Mesenchymal stem cell (in vitro differentiated cells and primary cell): ENCODE results near the gene TNNI3K.

Experiments
- DNase-seq: peaks from one replicate; pipeline ENCODE4 v3.0.0-alpha.2; 2013
- H2AFZ ChIP-seq: one replicate; pipeline ENCODE4 v1.6.1; 2013; ENCODE audit warnings: low read depth, mild to moderate bottlenecking, control low read depth, inconsistent platforms, low read length, moderate library complexity
- H2AK5ac ChIP-seq: 2 replicates; pipeline ENCODE4 v1.6.1; 2013; ENCODE audit warnings: low read length, moderate library complexity, mild to moderate bottlenecking, inconsistent platforms; ENCODE audit not compliant: severe bottlenecking
- H2BK120ac ChIP-seq: one replicate; pipeline ENCODE4 v1.6.1; 2013; ENCODE audit warnings: low read depth, mild to moderate bottlenecking, inconsistent platforms, low read length, moderate library complexity
- H2BK12ac ChIP-seq, 2 experiments: one replicate each; pipeline ENCODE4 v1.6.1; 2013; ENCODE audit warnings: inconsistent platforms in 2 of 2, low read length in 2 of 2, mild to moderate bottlenecking in 2 of 2, moderate library complexity in 2 of 2, control low read depth in 1 of 2
- H2BK15ac ChIP-seq: one replicate; pipeline ENCODE4 v1.6.1; 2013; ENCODE audit warnings: mild to moderate bottlenecking, low read depth, inconsistent platforms; ENCODE audit not compliant: poor library complexity, severe bottlenecking
- H2BK5ac ChIP-seq: 2 replicates; pipeline ENCODE4 v1.6.1; 2013; ENCODE audit warnings: low read depth, mild to moderate bottlenecking, low read length, control low read depth, inconsistent platforms; ENCODE audit not compliant: poor library complexity, severe bottlenecking
- H3K14ac ChIP-seq, 2 experiments: one replicate each; pipeline ENCODE4 v1.6.1; 2013; ENCODE audit warnings: inconsistent platforms in 2 of 2, low read length in 2 of 2, control low read depth in 1 of 2, mild to moderate bottlenecking in 1 of 2, moderate library complexity in 1 of 2
- H3K18ac ChIP-seq, 2 experiments: one replicate each; pipeline ENCODE4 v1.6.1; 2013; ENCODE audit warnings: inconsistent platforms in 2 of 2, low read length in 2 of 2, control low read depth in 1 of 2, low read depth in 1 of 2, mild to moderate bottlenecking in 1 of 2
- H3K23ac ChIP-seq, 2 experiments: one replicate each; pipeline ENCODE4 v1.6.1; 2013; ENCODE audit warnings: inconsistent platforms in 2 of 2, low read length in 2 of 2, mild to moderate bottlenecking in 2 of 2, moderate library complexity in 2 of 2, control low read depth in 1 of 2
- H3K27ac ChIP-seq: 2 replicates; pipeline ENCODE4 v1.5.1; 2013; ENCODE audit warnings: mild to moderate bottlenecking, moderate library complexity, low read length, control low read depth, inconsistent platforms; ENCODE audit not compliant: poor library complexity, severe bottlenecking
- H3K27me3 ChIP-seq, 2 experiments: 2 replicates each; pipeline versions ENCODE4 v1.6.1 to v1.7.0; 2013; ENCODE audit warnings: low read length in 2 of 2, mild to moderate bottlenecking in 2 of 2, moderate library complexity in 2 of 2, control low read depth in 1 of 2, inconsistent platforms in 1 of 2; ENCODE audit not compliant: control insufficient read depth in 1 of 2, insufficient read depth in 1 of 2
- H3K36me3 ChIP-seq, 2 experiments: 2 replicates each; pipeline versions ENCODE4 v1.6.1 to v1.7.0; 2013; ENCODE audit warnings: low read length in 2 of 2, control low read depth in 1 of 2, inconsistent platforms in 1 of 2, low read depth in 1 of 2, mild to moderate bottlenecking in 1 of 2; ENCODE audit not compliant: insufficient read depth in 2 of 2, control insufficient read depth in 1 of 2
- H3K4ac ChIP-seq, 2 experiments: one replicate each; pipeline ENCODE4 v1.6.1; 2013; ENCODE audit warnings: inconsistent platforms in 2 of 2, low read length in 2 of 2, mild to moderate bottlenecking in 2 of 2, moderate library complexity in 2 of 2, control low read depth in 1 of 2, low read depth in 1 of 2
- H3K4me1 ChIP-seq: 2 replicates; pipeline ENCODE4 v1.6.1; 2013; ENCODE audit warnings: low read depth, low read length, control low read depth; ENCODE audit not compliant: control insufficient read depth, insufficient read depth
- H3K4me2 ChIP-seq: 2 replicates; pipeline ENCODE4 v1.6.1; 2013; ENCODE audit warnings: low read length, mild to moderate bottlenecking, inconsistent platforms; ENCODE audit not compliant: poor library complexity, severe bottlenecking
- H3K4me3 ChIP-seq, 2 experiments: 2 replicates each; pipeline versions ENCODE4 v1.5.1 to v1.7.0; 2013; ENCODE audit warnings: low read length in 2 of 2, mild to moderate bottlenecking in 2 of 2, control low read depth in 1 of 2, low read depth in 1 of 2; ENCODE audit not compliant: insufficient read depth in 1 of 2
- H3K79me1 ChIP-seq: replicated peaks from 2 replicates; pipeline ENCODE4 v1.6.1; 2013; ENCODE audit warnings: mild to moderate bottlenecking, control low read depth, low read length, inconsistent platforms; ENCODE audit not compliant: poor library complexity, severe bottlenecking
- H3K9ac ChIP-seq: 2 replicates; pipeline ENCODE4 v1.7.0; 2013; ENCODE audit warnings: mild to moderate bottlenecking, low read length, moderate library complexity
- H3K9me3 ChIP-seq: 2 replicates; pipeline ENCODE4 v1.7.0; 2013; ENCODE audit warnings: mild to moderate bottlenecking, low read length; ENCODE audit not compliant: control insufficient read depth
- H4K8ac ChIP-seq: one replicate; pipeline ENCODE4 v1.6.1; 2013; ENCODE audit warnings: inconsistent platforms, mild to moderate bottlenecking, low read length, moderate library complexity
- H4K91ac ChIP-seq: one replicate; pipeline ENCODE4 v1.6.1; 2013; ENCODE audit warnings: mild to moderate bottlenecking, low read length, inconsistent platforms
- WGBS: methylation state at CpG from one replicate; pipeline ENCODE4 v1.1.7; 2013; ENCODE audit warnings: mixed read lengths; 5-methylcytosine and 5-hydroxymethylcytosine counted together

The TNNI3K gene

DNA sequence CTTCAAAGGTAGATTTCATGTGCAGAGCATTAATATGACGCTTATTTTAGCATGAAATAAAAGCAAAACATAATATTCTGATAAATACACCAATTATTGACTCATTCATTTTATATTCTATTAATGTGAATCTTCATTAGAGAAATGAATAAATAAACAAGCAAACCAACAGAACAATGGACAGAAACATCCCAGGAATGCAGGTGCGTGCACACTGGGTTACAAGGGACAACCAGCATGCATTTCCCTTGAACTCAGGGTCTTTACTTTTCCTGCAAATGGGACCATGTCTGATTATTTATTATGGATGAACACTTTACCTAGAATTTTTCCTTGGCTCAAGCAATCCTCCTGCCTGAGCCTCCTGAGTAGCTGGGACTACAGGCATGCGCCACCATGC lies 263.7 kb downstream of the TNNI3K start:
- Histone ChIP-seq H3K14ac (no peak overlapping the region), H2BK15ac (no peak overlapping the region), H3K23ac (no peak overlapping the region), H3K4me2 (no peak overlapping the region), H2BK120ac (no peak overlapping the region), H3K36me3 (no peaks in the 10 kb centered on the region), H3K4ac (no peak overlapping the region), H3K79me1 (no peaks in the 10 kb centered on the region), H3K4me1 (no peaks in the 10 kb centered on the region), H4K8ac (no peak overlapping the region), H3K18ac (no peak overlapping the region), H3K27me3 (no peaks in the 10 kb centered on the region), H2BK12ac (no peak overlapping the region), H4K91ac (no peak overlapping the region), H2AK5ac (no peak overlapping the region), H3K9me3 (no peaks in the 10 kb centered on the region), H3K9ac (no peak overlapping the region), H2AFZ (no peak overlapping the region), H3K27ac (no peak overlapping the region), H3K4me3 (no peak overlapping the region), H2BK5ac (no peak overlapping the region)
- no peak for DNase-seq
- no CpG with 5 or more reads among the region's 3 CpGs for WGBS

DNA sequence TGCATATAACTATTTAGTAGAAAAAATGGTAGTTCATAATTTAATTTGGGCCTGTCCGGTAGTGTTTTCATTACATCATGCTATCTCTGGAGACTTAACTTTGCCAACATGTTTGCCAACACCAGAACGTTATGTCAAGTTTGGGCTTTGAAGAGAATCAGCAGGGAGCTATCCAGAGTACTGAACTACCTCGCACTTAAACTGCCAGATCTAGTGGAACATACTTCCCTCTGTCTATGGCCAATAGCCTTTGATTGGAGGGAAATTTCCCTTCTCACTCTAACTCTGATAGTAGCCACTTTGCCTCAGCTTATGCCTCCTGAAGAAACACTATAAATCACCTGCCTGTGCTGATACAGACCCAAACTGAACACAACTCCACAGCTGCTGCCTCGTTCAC lies 267.2 kb downstream of the TNNI3K start:
- Histone ChIP-seq H3K9me3 (no peaks in the 10 kb centered on the region), H2BK12ac (no peak overlapping the region), H3K4me3 (no peak overlapping the region), H3K4me2 (no peak overlapping the region), H3K14ac (no peak overlapping the region), H3K27ac (no peak overlapping the region), H3K4ac (no peak overlapping the region), H3K36me3 (no peaks in the 10 kb centered on the region), H2AK5ac (no peak overlapping the region), H3K9ac (no peak overlapping the region), H2AFZ (no peak overlapping the region), H4K8ac (no peak overlapping the region), H2BK5ac (no peak overlapping the region), H4K91ac (no peak overlapping the region), H3K79me1 (no peaks in the 10 kb centered on the region), H2BK120ac (no peak overlapping the region), H3K4me1 (no peaks in the 10 kb centered on the region), H2BK15ac (no peak overlapping the region), H3K18ac (no peak overlapping the region), H3K27me3 (no peaks in the 10 kb centered on the region), H3K23ac (no peak overlapping the region)
- 46% methylated on average over 4 of the region's 4 CpGs for WGBS
- DNase-seq, result peak; percentile 25

DNA sequence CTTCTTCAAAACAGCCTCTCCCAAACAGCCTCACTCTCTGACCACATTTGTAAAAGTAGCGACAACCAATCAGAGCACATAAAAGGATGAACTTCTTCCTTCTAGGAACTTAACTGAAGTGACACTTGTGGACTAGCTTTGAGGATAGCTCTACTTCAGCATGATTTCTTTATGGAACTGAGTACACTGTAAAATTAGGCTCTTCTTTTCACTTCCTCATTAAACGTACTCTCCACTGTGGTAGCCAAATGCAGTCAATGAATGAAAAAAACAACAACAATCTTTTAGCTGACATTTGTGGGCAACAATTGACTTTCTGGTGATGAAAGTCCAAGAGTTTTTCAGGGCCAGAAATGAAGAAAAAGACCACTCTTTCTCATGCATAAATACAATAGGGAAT lies 267.7 kb downstream of the TNNI3K start:
- Histone ChIP-seq H2BK5ac (no peak overlapping the region), H3K79me1 (no peaks in the 10 kb centered on the region)
- WGBS, result 63% methylated on average over 1 of the region's 2 CpGs

DNA sequence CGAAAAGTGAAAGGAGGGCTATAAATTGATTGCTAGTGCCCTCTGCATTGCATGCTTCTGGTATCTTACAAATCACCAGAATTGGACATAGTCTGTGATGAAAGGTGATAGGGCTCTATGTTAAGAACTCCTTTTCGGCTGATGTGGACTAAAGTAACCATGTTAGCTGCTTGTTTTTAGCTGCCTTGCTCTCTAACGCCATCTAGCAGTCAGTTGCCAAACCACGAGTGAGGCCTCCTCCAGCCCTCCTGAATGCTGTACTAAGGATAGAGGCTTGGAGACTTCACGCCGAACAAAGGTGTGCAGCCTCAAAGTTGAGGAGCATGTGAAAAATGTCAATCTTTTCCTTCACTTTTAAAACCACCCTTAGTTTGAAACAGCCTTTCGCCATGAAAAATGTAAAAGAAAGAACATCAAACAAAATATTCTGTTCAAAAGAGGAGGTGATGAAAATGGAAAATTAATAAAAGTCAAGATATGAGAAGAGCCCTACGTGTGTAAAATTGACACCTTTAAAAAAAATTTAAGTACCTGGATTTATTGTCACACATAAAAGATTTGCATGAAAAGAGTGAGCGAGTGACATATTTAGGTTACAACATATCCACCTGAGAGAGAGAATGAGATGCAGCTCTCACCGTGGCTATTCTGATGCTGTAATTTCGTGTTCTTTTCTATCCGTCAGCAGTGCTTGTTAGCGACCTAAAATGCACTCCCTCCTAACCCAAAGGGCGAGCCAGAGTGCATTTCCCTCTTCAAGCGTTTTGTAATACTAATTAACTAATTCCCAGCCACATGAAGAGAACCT lies 269.1 kb downstream of the TNNI3K start:
- Histone ChIP-seq H3K9ac (no peak overlapping the region), H3K27me3 (no peaks in the 10 kb centered on the region), H3K27ac (no peak overlapping the region), H3K4me2 (no peak overlapping the region), H3K36me3 (no peaks in the 10 kb centered on the region), H2AFZ (no peak overlapping the region), H2BK12ac (no peak overlapping the region), H2BK120ac (no peak overlapping the region), H3K4ac (no peak overlapping the region), H3K4me1 (no peaks in the 10 kb centered on the region), H3K14ac (no peak overlapping the region), H3K9me3 (no peaks in the 10 kb centered on the region), H4K91ac (no peak overlapping the region), H3K18ac (no peak overlapping the region), H4K8ac (no peak overlapping the region), H3K23ac (no peak overlapping the region), H3K79me1 (no peaks in the 10 kb centered on the region), H2AK5ac (no peak overlapping the region), H2BK5ac (no peak overlapping the region), H3K4me3 (no peak overlapping the region), H2BK15ac (no peak overlapping the region)
- DNase-seq, result peak; percentile 36
- 42% methylated on average over 11 of the region's 15 CpGs for WGBS

More for the DNA sequence above, 267.7 kb downstream of the TNNI3K start:
- no peaks in the 10 kb centered on the region for H3K27me3 ChIP-seq
- no peak overlapping the region for H3K23ac ChIP-seq
- DNase-seq, result no peak
- H2AFZ ChIP-seq, result no peak overlapping the region
- H3K4ac ChIP-seq, result no peak overlapping the region
- no peaks in the 10 kb centered on the region for H3K36me3 ChIP-seq
- no peak overlapping the region for H2BK120ac ChIP-seq
- H4K8ac ChIP-seq, result no peak overlapping the region
- H3K4me2 ChIP-seq, result no peak overlapping the region
- no peaks in the 10 kb centered on the region for H3K9me3 ChIP-seq
- no peak overlapping the region for H3K14ac ChIP-seq
- H2AK5ac ChIP-seq, result no peak overlapping the region
- H4K91ac ChIP-seq, result no peak overlapping the region
- H3K18ac ChIP-seq, result no peak overlapping the region
- no peak overlapping the region for H2BK12ac ChIP-seq
- H3K4me1 ChIP-seq, result no peaks in the 10 kb centered on the region
- no peak overlapping the region for H2BK15ac ChIP-seq
- H3K4me3 ChIP-seq, result no peak overlapping the region
- no peak overlapping the region for H3K27ac ChIP-seq
- no peak overlapping the region for H3K9ac ChIP-seq
